Ishikawa (cell line): ENCODE data around the gene CCDC27.

Experiments
- CEBPB ChIP-seq: IDR thresholded peaks from 2 replicates; pipeline ENCODE4 v1.6.1; 2012
- CREB1 ChIP-seq: IDR thresholded peaks from 2 replicates; pipeline ENCODE4 v1.6.1; 2012; ENCODE audit warnings: low read depth
- EGR1 ChIP-seq: IDR thresholded peaks from 2 replicates; pipeline ENCODE4 v1.6.1; 2012
- EP300 ChIP-seq: IDR thresholded peaks from 2 replicates; pipeline ENCODE4 v1.6.1; 2012; ENCODE audit warnings: borderline replicate concordance
- FOXM1 ChIP-seq: IDR thresholded peaks from 2 replicates; pipeline ENCODE4 v1.6.1; 2012; ENCODE audit warnings: low read depth, borderline replicate concordance
- RAD21 ChIP-seq: IDR thresholded peaks from 2 replicates; pipeline ENCODE4 v1.6.1; 2012; ENCODE audit warnings: low read depth
- TCF12 ChIP-seq: IDR thresholded peaks from 2 replicates; pipeline ENCODE4 v1.6.1; 2012; ENCODE audit warnings: low read depth
- YY1 ChIP-seq: IDR thresholded peaks from 2 replicates; pipeline ENCODE4 v1.6.1; 2012; ENCODE audit warnings: low read depth
- TF ChIP-seq, protein P1 (sequence below): IDR thresholded peaks from 2 replicates; pipeline ENCODE4 v1.6.1; 2012; ENCODE audit warnings: low read depth, mild to moderate bottlenecking
- TF ChIP-seq, protein P2 (sequence below): IDR thresholded peaks from 2 replicates; pipeline ENCODE4 v1.6.1; 2012
- TF ChIP-seq, protein P3 (sequence below): IDR thresholded peaks from 2 replicates; pipeline ENCODE4 v1.6.1; 2012

DNA sequence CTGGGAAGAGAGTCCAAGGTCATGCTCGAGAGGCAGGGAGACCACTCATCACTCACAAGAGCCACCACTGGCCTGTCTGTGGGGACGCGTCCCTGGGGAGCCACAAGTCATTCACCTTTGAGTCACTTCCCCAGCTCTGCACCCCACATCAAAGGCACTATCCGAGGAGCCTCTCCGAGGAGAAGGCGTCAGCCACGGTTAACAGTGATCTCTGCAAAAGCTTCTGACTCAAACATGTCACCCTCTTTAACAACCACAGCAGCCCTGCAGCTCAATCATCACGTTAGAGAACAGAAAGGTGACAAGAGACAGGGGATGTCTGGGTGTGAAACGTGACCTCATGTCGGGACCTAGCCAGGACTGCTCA, 35.1 kb downstream of the CCDC27 start:
- TF ChIP-seq, protein P1, sequence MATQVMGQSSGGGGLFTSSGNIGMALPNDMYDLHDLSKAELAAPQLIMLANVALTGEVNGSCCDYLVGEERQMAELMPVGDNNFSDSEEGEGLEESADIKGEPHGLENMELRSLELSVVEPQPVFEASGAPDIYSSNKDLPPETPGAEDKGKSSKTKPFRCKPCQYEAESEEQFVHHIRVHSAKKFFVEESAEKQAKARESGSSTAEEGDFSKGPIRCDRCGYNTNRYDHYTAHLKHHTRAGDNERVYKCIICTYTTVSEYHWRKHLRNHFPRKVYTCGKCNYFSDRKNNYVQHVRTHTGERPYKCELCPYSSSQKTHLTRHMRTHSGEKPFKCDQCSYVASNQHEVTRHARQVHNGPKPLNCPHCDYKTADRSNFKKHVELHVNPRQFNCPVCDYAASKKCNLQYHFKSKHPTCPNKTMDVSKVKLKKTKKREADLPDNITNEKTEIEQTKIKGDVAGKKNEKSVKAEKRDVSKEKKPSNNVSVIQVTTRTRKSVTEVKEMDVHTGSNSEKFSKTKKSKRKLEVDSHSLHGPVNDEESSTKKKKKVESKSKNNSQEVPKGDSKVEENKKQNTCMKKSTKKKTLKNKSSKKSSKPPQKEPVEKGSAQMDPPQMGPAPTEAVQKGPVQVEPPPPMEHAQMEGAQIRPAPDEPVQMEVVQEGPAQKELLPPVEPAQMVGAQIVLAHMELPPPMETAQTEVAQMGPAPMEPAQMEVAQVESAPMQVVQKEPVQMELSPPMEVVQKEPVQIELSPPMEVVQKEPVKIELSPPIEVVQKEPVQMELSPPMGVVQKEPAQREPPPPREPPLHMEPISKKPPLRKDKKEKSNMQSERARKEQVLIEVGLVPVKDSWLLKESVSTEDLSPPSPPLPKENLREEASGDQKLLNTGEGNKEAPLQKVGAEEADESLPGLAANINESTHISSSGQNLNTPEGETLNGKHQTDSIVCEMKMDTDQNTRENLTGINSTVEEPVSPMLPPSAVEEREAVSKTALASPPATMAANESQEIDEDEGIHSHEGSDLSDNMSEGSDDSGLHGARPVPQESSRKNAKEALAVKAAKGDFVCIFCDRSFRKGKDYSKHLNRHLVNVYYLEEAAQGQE = no peak
- TF ChIP-seq TCF12 (no peak), CEBPB (no peak), RAD21 (no peak), CREB1 (no peak), EGR1 (no peak), EP300 (no peak), YY1 (no peak), FOXM1 (no peak)
- TF ChIP-seq, protein P2, sequence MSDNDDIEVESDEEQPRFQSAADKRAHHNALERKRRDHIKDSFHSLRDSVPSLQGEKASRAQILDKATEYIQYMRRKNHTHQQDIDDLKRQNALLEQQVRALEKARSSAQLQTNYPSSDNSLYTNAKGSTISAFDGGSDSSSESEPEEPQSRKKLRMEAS = no peak
- TF ChIP-seq, protein P3, sequence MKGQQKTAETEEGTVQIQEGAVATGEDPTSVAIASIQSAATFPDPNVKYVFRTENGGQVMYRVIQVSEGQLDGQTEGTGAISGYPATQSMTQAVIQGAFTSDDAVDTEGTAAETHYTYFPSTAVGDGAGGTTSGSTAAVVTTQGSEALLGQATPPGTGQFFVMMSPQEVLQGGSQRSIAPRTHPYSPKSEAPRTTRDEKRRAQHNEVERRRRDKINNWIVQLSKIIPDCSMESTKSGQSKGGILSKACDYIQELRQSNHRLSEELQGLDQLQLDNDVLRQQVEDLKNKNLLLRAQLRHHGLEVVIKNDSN = no peak
